Measurements from ENCODE around the gene SUCO. TPM values are rescaled to one million over a fixed set of nuclear protein-coding genes. Genes with fewer than 3 reads are reported as not detected.

SUCO gene
- total RNA-seq, 1 experiment from 2014 or later: 44.1 TPM

DNA sequence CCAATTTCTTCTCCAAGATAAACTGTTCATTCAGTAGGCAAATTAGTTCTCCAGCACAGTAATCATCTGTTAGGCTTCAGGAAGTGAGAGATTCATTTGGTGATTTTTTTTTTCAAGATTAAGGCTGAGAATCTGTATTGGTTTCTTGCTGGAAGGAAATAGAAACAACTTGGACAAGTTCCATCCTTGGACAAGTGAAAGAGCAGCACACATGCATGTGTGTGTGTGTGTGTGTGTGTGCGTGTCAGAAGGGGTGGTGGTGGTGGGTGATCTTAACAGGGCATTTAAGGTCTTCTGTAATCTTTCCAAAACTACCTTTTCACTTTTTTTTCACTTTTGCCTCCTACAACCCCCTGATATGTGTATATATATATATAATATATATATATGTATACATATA is 15.9 kb upstream of the SUCO start:
- DNase-seq (ENCODE audit: low read depth): no peak

DNA sequence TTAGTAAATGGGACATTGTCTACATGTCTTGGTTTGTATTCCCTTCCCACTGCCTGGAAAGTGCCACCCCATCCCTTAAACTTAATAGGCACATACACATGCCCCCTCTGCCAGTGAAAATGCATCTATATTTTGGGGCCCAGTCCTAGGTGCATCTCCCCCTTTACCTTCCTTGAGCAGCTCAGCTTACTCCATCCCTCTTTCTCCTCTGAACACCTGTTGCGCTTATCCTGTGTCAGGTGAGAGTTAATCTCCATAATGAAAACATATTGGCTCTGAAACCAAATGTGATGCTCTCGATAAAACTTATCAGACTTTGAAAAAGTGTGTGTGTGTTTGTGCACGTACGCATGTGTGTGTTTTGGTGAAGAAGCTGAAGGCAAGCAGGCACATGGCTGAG is 15.4 kb upstream of the SUCO start:
- no peak for DNase-seq (ENCODE audit: low read depth)

- DNase-seq (ENCODE audit: low read depth): no peak
Measured at GRCh38 chr1:172529304-172529703, 3.6 kb upstream of the SUCO start.

GRCh38 chr1:172530000-172530399 is 3.0 kb upstream of the SUCO start:
- DNase-seq (ENCODE audit: low read depth): peak; percentile 62

DNA sequence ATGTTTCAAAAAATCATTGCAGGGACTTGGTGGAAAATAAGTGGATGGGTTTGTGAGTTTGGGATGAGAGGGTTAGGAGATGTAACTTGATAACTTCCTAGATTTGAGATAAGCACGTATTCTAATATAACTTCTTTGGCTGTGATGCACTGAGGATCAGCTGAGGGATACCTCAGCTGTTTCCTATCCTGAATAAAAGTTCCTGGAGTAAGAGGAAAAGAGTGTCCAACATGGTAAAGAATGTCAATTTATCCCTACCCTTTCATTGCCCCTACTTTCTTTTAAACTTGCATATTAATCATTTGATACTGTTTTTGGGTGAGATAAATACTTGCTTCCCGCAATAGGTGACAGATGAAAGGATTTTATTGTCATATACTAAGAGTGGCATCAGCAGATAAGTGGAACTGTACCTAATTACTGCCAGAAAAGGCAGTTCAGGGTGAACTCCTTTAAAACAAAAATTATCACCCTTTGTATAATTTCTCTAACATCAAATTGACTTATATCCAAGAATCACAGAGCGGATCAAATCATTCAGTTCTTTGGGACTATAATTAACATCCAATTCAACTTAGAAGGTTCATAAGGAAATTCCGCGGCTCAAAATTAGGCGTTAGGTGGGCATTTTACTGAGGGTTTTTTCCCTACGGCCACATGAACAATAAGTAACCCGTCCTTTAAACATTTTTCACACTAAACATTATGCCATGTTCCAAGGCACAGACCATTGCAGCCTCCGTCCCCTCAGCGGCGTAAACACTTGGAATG is 1.4 kb upstream of the SUCO start:
- DNase-seq (ENCODE audit: low read depth): peak; percentile 18

DNA sequence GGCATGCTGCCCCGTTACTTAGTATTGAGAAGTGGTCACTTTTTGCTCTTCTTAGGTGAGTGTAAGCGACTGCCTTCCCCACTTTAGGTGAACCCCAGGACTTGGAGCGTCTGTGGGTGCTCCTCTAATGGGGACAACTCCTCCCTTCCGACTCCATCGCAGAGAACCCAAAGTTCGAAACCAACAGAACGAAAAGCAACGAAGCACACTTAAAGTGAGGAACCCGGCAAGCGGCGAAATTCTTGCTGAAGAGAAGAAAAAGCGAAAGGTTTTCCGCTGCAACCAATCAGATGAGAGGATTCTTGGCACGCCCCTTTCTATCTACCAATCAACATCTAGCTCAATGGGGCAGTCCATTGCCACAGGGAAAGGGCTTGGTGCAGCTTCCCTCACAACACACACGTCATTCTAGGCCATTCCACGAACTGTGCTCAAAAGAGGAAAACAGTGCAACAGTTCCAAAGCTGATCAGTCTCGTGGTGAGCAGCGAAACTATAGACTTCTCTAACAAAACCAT is 709 bp upstream of the SUCO start:
- DNase-seq (ENCODE audit: low read depth): peak; percentile 98

- DNase-seq (ENCODE audit: low read depth): peak; percentile 57
Measured at GRCh38 chr1:172533513-172534151, 682 bp downstream of the SUCO start.

- DNase-seq (ENCODE audit: low read depth): no peak
Measured at GRCh38 chr1:172536256-172536655, 3.3 kb downstream of the SUCO start.

- DNase-seq (ENCODE audit: low read depth): peak; percentile 54
Measured at GRCh38 chr1:172537366-172537765, 4.4 kb downstream of the SUCO start.

GRCh38 chr1:172537827-172538391 is 5.0 kb downstream of the SUCO start:
- peak; percentile 74 for DNase-seq (ENCODE audit: low read depth)

- no peak for DNase-seq (ENCODE audit: low read depth)
Measured at GRCh38 chr1:172540635-172541034, 7.7 kb downstream of the SUCO start.

DNA sequence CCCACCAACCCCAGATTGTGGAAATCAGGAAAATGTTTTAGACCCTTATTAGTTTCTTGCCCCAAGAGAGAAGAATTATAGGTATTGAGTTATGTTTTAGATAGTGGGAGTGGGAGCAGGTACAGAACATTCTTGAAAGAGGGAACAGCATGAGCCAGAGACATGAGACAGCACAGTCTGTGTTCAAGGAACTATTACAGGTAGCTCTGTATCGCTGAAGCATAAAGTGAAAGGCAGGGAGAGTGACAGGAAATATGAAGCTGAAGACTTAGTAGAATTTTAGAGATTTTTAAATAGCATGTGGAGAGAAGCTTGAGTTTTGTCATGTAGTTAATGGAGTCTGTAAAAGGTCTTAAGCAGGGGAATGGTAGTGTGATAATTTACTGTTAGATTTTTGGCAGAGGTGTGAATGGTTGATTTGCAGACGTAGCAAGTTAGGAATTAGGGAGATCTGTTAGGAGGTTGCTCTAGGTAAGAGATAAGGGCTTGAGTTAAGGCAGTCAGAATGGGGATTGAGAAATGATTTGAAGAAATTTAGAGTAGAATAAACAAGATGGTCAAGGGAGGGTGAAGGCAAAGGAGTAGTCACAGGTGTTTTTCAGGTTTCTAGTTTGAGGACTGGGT is 11.6 kb downstream of the SUCO start:
- DNase-seq (ENCODE audit: low read depth): no peak

GRCh38 chr1:172545396-172546004 is 12.6 kb downstream of the SUCO start:
- DNase-seq (ENCODE audit: low read depth): no peak

GRCh38 chr1:172547071-172547470 is 14.1 kb downstream of the SUCO start:
- peak; percentile 66 for DNase-seq (ENCODE audit: low read depth)

DNA sequence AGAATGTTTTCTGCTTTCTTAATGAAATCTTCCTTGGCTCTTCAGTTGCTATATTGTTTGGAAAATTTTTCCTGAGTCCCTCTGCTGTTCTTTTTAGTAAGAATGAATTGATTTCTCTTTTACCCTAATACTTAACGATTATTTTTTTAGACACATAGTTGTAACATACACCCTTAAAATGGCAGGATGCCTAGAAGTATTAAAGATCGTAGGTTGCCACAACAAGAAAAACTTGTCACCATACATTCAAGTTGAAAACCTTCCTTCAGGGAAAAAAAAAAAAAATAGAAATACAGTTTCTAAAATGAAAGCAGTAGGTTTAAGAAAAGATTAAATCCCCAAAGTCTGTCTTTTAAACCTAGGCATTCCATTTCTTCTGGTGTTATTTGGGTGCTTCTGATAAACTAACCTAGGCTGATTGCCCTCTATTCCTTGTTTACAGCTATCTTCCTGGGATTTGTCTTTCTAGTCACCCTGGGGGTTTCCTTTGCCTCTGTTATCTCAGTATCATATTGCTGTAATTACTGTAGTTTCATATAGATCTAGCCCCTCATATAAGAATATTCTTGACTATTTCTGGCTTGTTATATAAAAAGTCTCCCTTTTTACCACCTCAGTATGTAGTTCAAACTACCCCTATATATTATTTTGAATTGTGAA is 16.8 kb downstream of the SUCO start:
- DNase-seq (ENCODE audit: low read depth): no peak

- no peak for DNase-seq (ENCODE audit: low read depth)
Measured at GRCh38 chr1:172551279-172551678, 18.3 kb downstream of the SUCO start.

DNA sequence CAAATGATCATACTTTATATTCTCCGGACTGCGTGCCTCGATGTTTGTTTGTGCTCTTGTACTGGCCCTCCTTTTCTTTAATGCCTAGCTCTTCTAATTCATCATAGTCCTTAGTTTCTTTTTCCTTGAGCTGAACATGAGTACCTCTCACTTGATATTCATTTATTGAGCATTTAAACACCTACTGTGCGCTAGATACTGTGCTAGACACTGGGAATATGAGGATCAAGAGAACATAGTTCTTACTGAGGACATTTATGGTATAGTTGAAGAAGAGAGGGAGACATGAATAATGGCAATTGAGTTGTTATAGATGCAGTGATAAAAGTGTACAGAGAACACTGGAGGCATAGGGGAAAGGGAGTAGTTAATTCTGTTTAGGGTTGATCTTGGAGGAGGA is 22.0 kb downstream of the SUCO start:
- no peak for DNase-seq (ENCODE audit: low read depth)

DNA sequence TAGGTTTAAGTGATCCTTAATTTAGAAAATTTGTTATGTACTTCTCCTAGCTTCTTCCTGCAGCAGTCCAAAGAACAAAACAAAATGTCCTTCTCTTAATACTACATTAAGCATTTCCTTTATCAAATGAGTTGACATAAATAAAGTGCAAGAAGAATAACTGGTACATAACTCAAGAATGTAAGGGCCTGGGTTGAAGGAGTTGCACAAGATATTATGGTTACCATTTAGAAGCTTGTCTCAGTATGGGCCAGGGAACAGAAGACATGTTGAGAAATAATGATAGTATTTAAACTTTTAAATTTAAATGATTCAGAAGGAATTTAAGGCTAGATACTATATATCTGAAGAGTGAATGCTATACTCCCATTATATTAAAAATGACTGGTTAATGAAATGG is 23.5 kb downstream of the SUCO start:
- DNase-seq (ENCODE audit: low read depth): no peak

DNA sequence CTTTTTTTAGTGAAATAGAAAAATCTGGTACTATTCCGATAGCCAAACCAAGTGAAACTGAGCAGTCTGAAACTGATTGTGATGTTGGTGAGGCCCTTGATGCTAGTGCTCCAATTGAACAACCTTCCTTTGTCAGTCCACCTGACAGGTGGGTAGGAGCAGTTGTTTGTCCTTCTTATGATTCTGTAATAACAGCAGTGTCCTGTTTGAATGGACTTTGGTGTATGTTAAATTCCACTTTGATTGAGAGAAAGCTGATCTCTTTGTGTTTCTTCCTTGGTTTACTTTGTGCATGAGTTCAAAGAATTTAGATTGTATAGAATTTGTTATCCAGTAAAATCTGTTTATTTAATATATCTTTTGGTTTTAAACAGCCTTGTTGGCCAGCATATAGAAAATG is 24.3 kb downstream of the SUCO start:
- no peak for DNase-seq (ENCODE audit: low read depth)

GRCh38 chr1:172559572-172560210 is 26.7 kb downstream of the SUCO start:
- peak; percentile 18 for DNase-seq (ENCODE audit: low read depth)

- DNase-seq (ENCODE audit: low read depth): peak; percentile 81
Measured at GRCh38 chr1:172561252-172561651, 28.3 kb downstream of the SUCO start.
